Hepatocyte (in vitro differentiated cells): ENCODE measurements around the gene RIC8B.

Experiments used
- EZH2 ChIP-seq: fragments of 200-600 bp; sonication (generic); IDR thresholded peaks from 2 replicates; pipeline ENCODE4 v1.6.1; 2016; ENCODE audit warnings: antibody characterized with exemption, mild to moderate bottlenecking, borderline replicate concordance
- EZH2phosphoT487 ChIP-seq: fragments of 200-600 bp; sonication (generic); IDR thresholded peaks from one replicate; pipeline ENCODE4 v1.6.1; 2018; ENCODE audit warnings: antibody characterized with exemption, mild to moderate bottlenecking, low read depth, moderate library complexity; ENCODE audit not compliant: unreplicated experiment, severe bottlenecking
- TF ChIP-seq, protein P1 (sequence below): fragments of 200-600 bp; sonication (generic); IDR thresholded peaks from 2 replicates; pipeline ENCODE4 v1.5.1; 2016; ENCODE audit warnings: antibody characterized with exemption, mild to moderate bottlenecking; ENCODE audit not compliant: poor library complexity

DNA sequence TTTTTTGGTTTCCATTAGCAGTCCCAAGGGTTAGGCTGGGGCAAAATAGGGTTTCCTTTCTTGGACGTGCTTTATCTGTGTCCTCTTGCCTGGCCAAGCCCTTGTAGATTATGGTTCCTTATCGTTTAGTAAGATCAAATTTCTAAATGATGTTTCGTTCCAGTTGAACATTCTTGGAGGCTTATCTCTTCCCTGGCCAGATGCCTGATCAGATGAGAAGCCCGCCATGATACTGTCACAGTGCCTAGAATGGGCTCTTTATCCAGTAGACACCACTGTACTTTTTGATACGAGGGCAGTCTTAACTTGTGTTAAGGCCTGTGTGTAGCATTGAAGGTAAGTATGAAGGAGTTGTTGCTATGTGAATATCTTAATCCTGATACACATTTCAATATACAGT, 105.1 kb downstream of the RIC8B start:
- TF ChIP-seq, protein P1, sequence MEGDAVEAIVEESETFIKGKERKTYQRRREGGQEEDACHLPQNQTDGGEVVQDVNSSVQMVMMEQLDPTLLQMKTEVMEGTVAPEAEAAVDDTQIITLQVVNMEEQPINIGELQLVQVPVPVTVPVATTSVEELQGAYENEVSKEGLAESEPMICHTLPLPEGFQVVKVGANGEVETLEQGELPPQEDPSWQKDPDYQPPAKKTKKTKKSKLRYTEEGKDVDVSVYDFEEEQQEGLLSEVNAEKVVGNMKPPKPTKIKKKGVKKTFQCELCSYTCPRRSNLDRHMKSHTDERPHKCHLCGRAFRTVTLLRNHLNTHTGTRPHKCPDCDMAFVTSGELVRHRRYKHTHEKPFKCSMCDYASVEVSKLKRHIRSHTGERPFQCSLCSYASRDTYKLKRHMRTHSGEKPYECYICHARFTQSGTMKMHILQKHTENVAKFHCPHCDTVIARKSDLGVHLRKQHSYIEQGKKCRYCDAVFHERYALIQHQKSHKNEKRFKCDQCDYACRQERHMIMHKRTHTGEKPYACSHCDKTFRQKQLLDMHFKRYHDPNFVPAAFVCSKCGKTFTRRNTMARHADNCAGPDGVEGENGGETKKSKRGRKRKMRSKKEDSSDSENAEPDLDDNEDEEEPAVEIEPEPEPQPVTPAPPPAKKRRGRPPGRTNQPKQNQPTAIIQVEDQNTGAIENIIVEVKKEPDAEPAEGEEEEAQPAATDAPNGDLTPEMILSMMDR: no peak
- TF ChIP-seq EZH2: no peak
- no peak for TF ChIP-seq EZH2phosphoT487
